K562 (cell line): ENCODE data around the gene TIGD1. TPM values are rescaled to one million over a fixed set of nuclear protein-coding genes. Genes with fewer than 3 reads are reported as not detected.

Experiments
- ATAC-seq: fragments of 200-7000 bp; cut with Tn5 transposase; 3 replicates; pipeline ENCODE4 v1.9.1; 2020; ENCODE audit warnings: moderate library complexity
- BruUV-seq: library from RNA; stranded (reverse); fragments of 400-500 nt; replicated peaks from 2 replicates; lab custom pipeline; 2021; lab: Mats Ljungman, UMichigan
- CTCF ChIA-PET: fragments of 300-600 bp; formaldehyde crosslinking; extraction: SDS; loops from one replicate; lab custom pipeline; 2021; ENCODE audit warnings: low intra/inter-chr PET ratio; lab: Yijun Ruan, JAX
- POLR2A ChIA-PET: fragments of 300-600, 350-650 bp; sonication (Branson Sonifier 250); formaldehyde crosslinking; extraction: SDS; loops from one replicate; lab custom pipeline; 2021; ENCODE audit warnings: antibody characterized with exemption, inconsistent platforms; lab: Yijun Ruan, JAX
- DNase-seq, 4 experiments: peaks; one replicate each; pipeline versions ENCODE4 v3.0.0 to v3.0.0-alpha.2; 2011 to 2018; ENCODE audit warnings: low spot score in 3 of 4, mixed read lengths in 3 of 4; ENCODE audit errors: extremely low read depth in 1 of 4
- FAIRE-seq: peaks from 2 replicates; lab custom pipeline; 2011; peaks lifted over from hg19 to GRCh38; lab: Jason Lieb, UNC
- H2AFZ ChIP-seq: 2 replicates; pipeline ENCODE4 v1.6.0; 2011; ENCODE audit warnings: low read depth, low read length, control low read depth, inconsistent platforms
- H3K27ac ChIP-seq: fragments of 200-600 bp; 3 replicates; pipeline ENCODE4 v1.8.0; 2011; ENCODE audit warnings: low read depth, mild to moderate bottlenecking, control low read depth, inconsistent platforms, low read length, moderate library complexity, mixed read lengths; ENCODE audit errors: extremely low read depth
- H3K27me3 ChIP-seq, 2 experiments: fragments of 300-600 bp in 1 of 2; 2 replicates in 1 of 2; 3 replicates in 1 of 2; pipeline versions ENCODE4 v1.6.0 to v1.8.0; 2011; ENCODE audit warnings: inconsistent platforms in 2 of 2, low read length in 2 of 2, mild to moderate bottlenecking in 1 of 2, mixed read lengths in 1 of 2, moderate library complexity in 1 of 2; ENCODE audit not compliant: control insufficient read depth in 2 of 2, insufficient read depth in 2 of 2
- H3K36me3 ChIP-seq: fragments of 300-600 bp; 3 replicates; pipeline ENCODE4 v1.8.0; 2011; ENCODE audit warnings: mild to moderate bottlenecking, low read length, inconsistent platforms; ENCODE audit not compliant: control insufficient read depth, insufficient read depth
- H3K4me1 ChIP-seq, 2 experiments: fragments of 200-600 bp in 1 of 2; replicated peaks in 1 of 2; 2 replicates in 1 of 2; 3 replicates in 1 of 2; pipeline versions ENCODE4 v1.5.1 to v1.8.0; 2011; ENCODE audit warnings: inconsistent platforms in 2 of 2, low read length in 2 of 2, mild to moderate bottlenecking in 1 of 2, mixed read lengths in 1 of 2, moderate library complexity in 1 of 2; ENCODE audit not compliant: control insufficient read depth in 2 of 2, insufficient read depth in 2 of 2
- H3K4me2 ChIP-seq: 2 replicates; pipeline ENCODE4 v1.6.1; 2011; ENCODE audit warnings: low read length, control low read depth, inconsistent platforms, mixed read lengths; ENCODE audit not compliant: insufficient read depth
- H3K4me3 ChIP-seq: fragments of 200-600 bp; sonication (generic), shearing (Covaris generic); 2 replicates; pipeline ENCODE4 v1.5.1; 2016; ENCODE audit warnings: control low read depth, inconsistent platforms
- H3K79me2 ChIP-seq: fragments of 200-600 bp; 3 replicates; pipeline ENCODE4 v1.8.0; 2011; ENCODE audit warnings: low read length, inconsistent platforms; ENCODE audit not compliant: control insufficient read depth, insufficient read depth
- H3K9ac ChIP-seq, 2 experiments: 2 replicates each; pipeline versions ENCODE4 v1.6.0 to v1.6.1; 2011; ENCODE audit warnings: low read depth in 2 of 2, low read length in 2 of 2, control low read depth in 1 of 2, inconsistent platforms in 1 of 2, mild to moderate bottlenecking in 1 of 2, mixed read lengths in 1 of 2; ENCODE audit not compliant: insufficient read depth in 1 of 2
- H3K9me1 ChIP-seq: one replicate; pipeline ENCODE4 v1.6.0; 2011; ENCODE audit warnings: inconsistent platforms, mild to moderate bottlenecking, low read length, moderate library complexity; ENCODE audit not compliant: control insufficient read depth, insufficient read depth
- H3K9me3 ChIP-seq: replicated peaks from 2 replicates; pipeline ENCODE4 v1.5.1; 2011; ENCODE audit warnings: low read depth, low read length, inconsistent platforms; ENCODE audit not compliant: control insufficient read depth, insufficient read depth
- H4K20me1 ChIP-seq: replicated peaks from 2 replicates; pipeline ENCODE4 v1.6.1; 2011; ENCODE audit warnings: low read length, inconsistent platforms, mixed read lengths; ENCODE audit not compliant: control insufficient read depth, insufficient read depth
- ETV5 ChIP-seq: sonication (generic); formaldehyde crosslinking; IDR thresholded peaks from 2 replicates; pipeline ENCODE4 v1.4.0; 2020; ENCODE audit warnings: low read depth, mild to moderate bottlenecking, missing genetic modification reagents
- MGA ChIP-seq: fragments of 450-650 bp; IDR thresholded peaks from 2 replicates; pipeline ENCODE4 v1.6.1; 2016; ENCODE audit warnings: mild to moderate bottlenecking, moderate library complexity
- ZBTB33 ChIP-seq: sonication (generic); formaldehyde crosslinking; IDR thresholded peaks from 2 replicates; pipeline ENCODE4 v1.8.1; 2023; ENCODE audit warnings: mild to moderate bottlenecking, missing genetic modification reagents
- ZNF316 ChIP-seq: fragments of 450-650 bp; IDR thresholded peaks from 2 replicates; pipeline ENCODE4 v1.6.1; 2016
- WGBS: fragments of 100-300 bp; shearing (Covaris generic); methylation state at CpG from one replicate; pipeline ENCODE4 v1.1.6; 2016; ENCODE audit warnings: low coverage, mixed read lengths; ENCODE audit not compliant: insufficient coverage; ENCODE audit errors: missing lambda C conversion rate; 5-methylcytosine and 5-hydroxymethylcytosine counted together
- in situ Hi-C: fragments of 300-500 bp; cut with MboI; formaldehyde crosslinking; loops from 4 replicates; pipeline ENCODE4 v1.15.0; 2018; ENCODE audit warnings: inconsistent platforms, mixed read lengths
- intact Hi-C: fragments of 100-400 bp; cut with micrococcal nuclease; formaldehyde crosslinking; loops from 2 replicates; pipeline ENCODE4 v1.14.2; 2022
- polyA plus RNA-seq, 8 experiments: library from polyadenylated mRNA; depleted of rRNA in 4 of 8; stranded (reverse) in 5 of 8; unstranded in 3 of 8; fragments of >200 nt; fragmentation: Nextera tagmentation in 2 of 8; fragmentation: Illumina TruSeq in 1 of 8; extraction: Ambion mirVana in 2 of 8; extraction: Trizol in 1 of 8; gene quantifications; 2 replicates each; pipeline versions ENCODE4 v1.2.1 to v1.2.3, GENCODE V29; 2011 to 2014; ENCODE audit warnings: inconsistent platforms in 1 of 8, missing spikeins in 1 of 8
- total RNA-seq, 7 experiments: library from RNA; depleted of rRNA in 6 of 7; stranded (reverse); fragments of >200 nt in 6 of 7; fragmentation: Illumina TruSeq in 2 of 7; extraction: Trizol in 2 of 7; gene quantifications; 2 replicates each; pipeline versions ENCODE4 v1.2.1 to v1.2.3, GENCODE V29; 2011 to 2021; ENCODE audit warnings: low replicate concordance in 1 of 7

Gene TIGD1
- total and polyA plus RNA-seq, 9 of the 15 experiments (the other 6 are each of a cell fraction or from before 2014, with no cell fraction given): 2.0 to 10.1 (median 6.6) TPM

- no peak for TF ChIP-seq ZBTB33 (CRISPR knock-in tag)
- TF ChIP-seq ETV5 (CRISPR knock-in tag): no peak
Measured at GRCh38 chr2:232541961-232542714, 8.2 kb downstream of the TIGD1 start (continued).

- Histone ChIP-seq H3K36me3 (no peaks in the 10 kb centered on the region), H3K4me3 (no peak overlapping the region), H3K9ac (peak overlapping the region in 1 of 2 experiments; percentile 26; a peak in 1 of 4 replicates), H3K9me3 (no peaks in the 10 kb centered on the region), H3K79me2 (no peaks in the 10 kb centered on the region), H3K4me2 (no peak overlapping the region), H2AFZ (no peak overlapping the region), H3K27me3 (no peaks in the 10 kb centered on the region), H3K27ac (no peak overlapping the region), H4K20me1 (no peaks in the 10 kb centered on the region), H3K9me1 (no peaks in the 10 kb centered on the region), H3K4me1 (peaks cover 0 to 38% of the 10 kb centered on the region in 2 experiments; a peak in 3 of 5 replicates)
- intact Hi-C loops: no loop called here
- peak; percentile 5; the same call in 1 of the 3 replicates for ATAC-seq
- in situ Hi-C loops: no loop called here
- BruUV-seq: no TSS peak
- CTCF ChIA-PET: no interaction called here
- peak in 1 of 4 experiments; percentile 23 for DNase-seq
- 32% methylated on average over 13 of the region's 19 CpGs for WGBS
- POLR2A ChIA-PET: interaction anchor here (0.7 to 1.1 kb wide), 2 partner anchors 9 to 10 kb away, joined by 3 read pairs; partner anchors contain the start of genes EIF4E2 and TIGD1
- FAIRE-seq: no peak
- TF ChIP-seq MGA: peak; percentile 17; the same call in 1 of the 2 replicates
- no peak for TF ChIP-seq ZNF316
Measured at GRCh38 chr2:232541195-232541960, 9.0 kb downstream of the TIGD1 start.
